Spleen (tissue), 11 donors: ENCODE results near the gene HOMER1. TPM values are rescaled to one million over a fixed set of nuclear protein-coding genes. Genes with fewer than 3 reads are reported as not detected.
"Not testable (repeated sequence)": the region's sequence is repeated elsewhere in the genome, so short reads cannot be mapped to it uniquely, and the experiment has no call there.

Source experiments
- DNase-seq: peaks from one replicate; pipeline ENCODE4 v3.0.0-alpha.2; 2020
- H3K27ac ChIP-seq, 8 donors: fragments of 200-600 bp; sonication (generic) in 7 of 8; 1 replicate in 4 of 8; 2 replicates in 4 of 8; pipeline versions ENCODE4 v1.5.0 to v1.8.0; 2016 to 2021; ENCODE audit warnings: inconsistent platforms in 4 of 8, mild to moderate bottlenecking in 4 of 8, moderate library complexity in 1 of 8
- H3K27me3 ChIP-seq, 7 donors: fragments of 200-600 bp; sonication (generic) in 6 of 7; replicated peaks in 1 of 7; 1 replicate in 4 of 7; 2 replicates in 3 of 7; pipeline versions ENCODE4 v1.5.0 to v1.8.0; 2016 to 2021; ENCODE audit warnings: inconsistent platforms in 3 of 7, mild to moderate bottlenecking in 1 of 7
- H3K36me3 ChIP-seq, 6 donors: fragments of 200-600 bp; sonication (generic) in 5 of 6; 1 replicate in 4 of 6; 2 replicates in 2 of 6; pipeline versions ENCODE4 v1.5.0 to v1.8.0; 2016 to 2021; ENCODE audit warnings: inconsistent platforms in 2 of 6
- H3K4me1 ChIP-seq, 6 donors: fragments of 200-600 bp; sonication (generic) in 5 of 6; 1 replicate in 3 of 6; 2 replicates in 3 of 6; pipeline versions ENCODE4 v1.5.0 to v1.8.0; 2016 to 2021; ENCODE audit warnings: inconsistent platforms in 3 of 6
- H3K4me3 ChIP-seq, 8 donors: fragments of 200-600 bp; sonication (generic) in 7 of 8; 1 replicate in 4 of 8; 2 replicates in 4 of 8; pipeline versions ENCODE4 v1.5.0 to v1.8.0; 2016 to 2021; ENCODE audit warnings: inconsistent platforms in 4 of 8, mild to moderate bottlenecking in 4 of 8, moderate library complexity in 2 of 8
- H3K9me3 ChIP-seq, 8 donors: fragments of 200-600 bp; sonication (generic) in 7 of 8; 1 replicate in 4 of 8; 2 replicates in 4 of 8; pipeline versions ENCODE4 v1.5.0 to v1.8.0; 2016 to 2021; ENCODE audit warnings: inconsistent platforms in 4 of 8
- POLR2A ChIP-seq, 3 donors: fragments of 450-650 bp; IDR thresholded peaks; one replicate each; pipeline ENCODE4 v1.5.1; 2017; ENCODE audit warnings: antibody characterized with exemption in 3 of 3, mild to moderate bottlenecking in 1 of 3
- POLR2AphosphoS5 ChIP-seq, 3 donors: sonication (generic); formaldehyde crosslinking; IDR thresholded peaks; one replicate each; pipeline ENCODE4 v1.5.1; 2017; ENCODE audit warnings: antibody characterized with exemption in 3 of 3
- WGBS, 5 donors: extraction: QIAGEN DNeasy Blood & Tissue Kit in 3 of 5; methylation state at CpG; one replicate each; pipeline versions ENCODE4 v1.1.5 to v1.1.7; 2013 to 2018; 5-methylcytosine and 5-hydroxymethylcytosine counted together
- intact Hi-C: fragments of 100-400 bp; cut with DNase I; formaldehyde crosslinking; loops from one replicate; pipeline ENCODE4 v1.15.0; 2023; ENCODE audit warnings: low total_unique reads
- polyA plus RNA-seq, 3 donors: library from polyadenylated mRNA; stranded (reverse); fragments of 200-250 nt; gene quantifications; one replicate each; pipeline ENCODE4 v1.2.1, GENCODE V29; 2013
- total RNA-seq, 7 donors: library from RNA; depleted of rRNA in 3 of 7; stranded (reverse); fragments of >200 nt in 3 of 7; fragmentation: NEBNext Ultra II Directional in 4 of 7; extraction: Animal tissue kit (Norgen Biotek cat#: 25700) in 4 of 7; gene quantifications; one replicate each; pipeline versions ENCODE4 v1.1.0 to v1.2.1, GENCODE V29; 2016 to 2021
- TF ChIP-seq, protein P1 (sequence below), 11 experiments: fragments of 200-600 bp in 7 of 11; fragments of 450-650 bp in 4 of 11; sonication (generic) in 4 of 11; IDR thresholded peaks in 8 of 11; conservative IDR thresholded peaks in 3 of 11; 1 replicate in 7 of 11; 2 replicates in 4 of 11; pipeline versions ENCODE4 v1.4.0 to v1.8.0; 2016 to 2021; ENCODE audit warnings: antibody characterized with exemption in 11 of 11, inconsistent platforms in 4 of 11, mild to moderate bottlenecking in 1 of 11
- donor health status: healthy with polysubstance abuse.
- donor health status: DM: no; HTN: no; CAD: no; lungs with moderate emphysema.
- donor health status: DM: no; HTN: no; CAD: no.
- donor health status: Bipolar disorder and iron deficiency.
- donor health status: healthy.
- donor health status: DM: no; HTN: no; CAD: no.
- donor health status: DM: yes; HTN: yes; CAD: no.

Gene HOMER1
- total and polyA plus RNA-seq, 10 donors, result 0.39 to 5.2 (median 2.4) TPM

- no peaks in the 10 kb centered on the region for H3K9me3 ChIP-seq
- H3K36me3 ChIP-seq, result no peaks in the 10 kb centered on the region
- DNase-seq, result no peak
- peaks cover 0 to 18% (median 0%) of the 10 kb centered on the region in 7 donors for H3K27me3 ChIP-seq
- no peak overlapping the region for H3K4me3 ChIP-seq
- H3K27ac ChIP-seq, result no peak overlapping the region
- intact Hi-C loops, result no loop called here
- peaks cover 0 to 16% (median 5%) of the 10 kb centered on the region in 6 donors for H3K4me1 ChIP-seq
- no peak for TF ChIP-seq POLR2A (IDR thresholded peaks at IDR 0.05)
- TF ChIP-seq, protein P1, sequence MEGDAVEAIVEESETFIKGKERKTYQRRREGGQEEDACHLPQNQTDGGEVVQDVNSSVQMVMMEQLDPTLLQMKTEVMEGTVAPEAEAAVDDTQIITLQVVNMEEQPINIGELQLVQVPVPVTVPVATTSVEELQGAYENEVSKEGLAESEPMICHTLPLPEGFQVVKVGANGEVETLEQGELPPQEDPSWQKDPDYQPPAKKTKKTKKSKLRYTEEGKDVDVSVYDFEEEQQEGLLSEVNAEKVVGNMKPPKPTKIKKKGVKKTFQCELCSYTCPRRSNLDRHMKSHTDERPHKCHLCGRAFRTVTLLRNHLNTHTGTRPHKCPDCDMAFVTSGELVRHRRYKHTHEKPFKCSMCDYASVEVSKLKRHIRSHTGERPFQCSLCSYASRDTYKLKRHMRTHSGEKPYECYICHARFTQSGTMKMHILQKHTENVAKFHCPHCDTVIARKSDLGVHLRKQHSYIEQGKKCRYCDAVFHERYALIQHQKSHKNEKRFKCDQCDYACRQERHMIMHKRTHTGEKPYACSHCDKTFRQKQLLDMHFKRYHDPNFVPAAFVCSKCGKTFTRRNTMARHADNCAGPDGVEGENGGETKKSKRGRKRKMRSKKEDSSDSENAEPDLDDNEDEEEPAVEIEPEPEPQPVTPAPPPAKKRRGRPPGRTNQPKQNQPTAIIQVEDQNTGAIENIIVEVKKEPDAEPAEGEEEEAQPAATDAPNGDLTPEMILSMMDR (IDR thresholded peaks at IDR 0.05 in 8 of 11, conservative IDR thresholded peaks at IDR 0.05 in 3 of 11), result no peak
- TF ChIP-seq POLR2AphosphoS5 (IDR thresholded peaks at IDR 0.05), result no peak
- WGBS, 5 donors, result 90 to 97% (median 92%) methylated on average over 1 of the region's 1 CpG
Observed at GRCh38 chr5:79518718-79519117, 4.8 kb upstream of the HOMER1 start.

DNA sequence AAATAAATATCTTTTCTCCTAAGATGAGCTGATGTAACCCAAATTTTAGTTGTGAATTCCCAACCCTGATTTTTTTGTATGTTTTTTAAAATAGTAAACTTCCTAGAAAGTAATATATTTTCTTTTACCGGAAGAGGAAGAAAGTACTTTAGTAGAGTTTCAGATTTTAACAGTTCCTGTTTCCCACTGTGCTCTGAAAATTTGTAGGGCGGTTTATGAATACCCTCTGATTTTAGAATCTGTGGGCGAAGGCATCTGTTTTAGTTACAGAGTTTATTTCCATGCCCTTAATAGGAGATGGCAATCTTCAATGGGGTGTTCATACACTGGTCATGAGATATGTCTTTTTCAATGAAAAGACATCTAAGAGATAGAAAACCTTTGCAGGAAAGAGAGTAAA, 3.7 kb upstream of the HOMER1 start:
- H3K4me3 ChIP-seq, result no peak overlapping the region
- no peak for TF ChIP-seq POLR2AphosphoS5 (IDR thresholded peaks at IDR 0.05)
- no peak for TF ChIP-seq POLR2A (IDR thresholded peaks at IDR 0.05)
- TF ChIP-seq, protein P1 (IDR thresholded peaks at IDR 0.05 in 8 of 11, conservative IDR thresholded peaks at IDR 0.05 in 3 of 11), result no peak
- intact Hi-C loops, result no loop called here
- H3K36me3 ChIP-seq, result no peaks in the 10 kb centered on the region
- H3K27ac ChIP-seq, result no peak overlapping the region
- H3K27me3 ChIP-seq, result peaks cover 7 to 28% (median 9%) of the 10 kb centered on the region in 7 donors
- no peaks in the 10 kb centered on the region for H3K9me3 ChIP-seq
- no peak for DNase-seq
- WGBS, 5 donors, result 35 to 49% (median 38%) methylated on average over 3 of the region's 3 CpGs
- peaks cover 7 to 27% (median 14%) of the 10 kb centered on the region in 6 donors for H3K4me1 ChIP-seq

- H3K27ac ChIP-seq, result no peak overlapping the region
- no peak for DNase-seq
- H3K27me3 ChIP-seq, result peaks cover 8 to 29% (median 15%) of the 10 kb centered on the region in 7 donors
- no peaks in the 10 kb centered on the region for H3K36me3 ChIP-seq
- H3K9me3 ChIP-seq, result no peaks in the 10 kb centered on the region
- peaks cover 10 to 33% (median 20%) of the 10 kb centered on the region in 6 donors for H3K4me1 ChIP-seq
- H3K4me3 ChIP-seq, result no peak overlapping the region
- intact Hi-C loops, result no loop called here
- TF ChIP-seq, protein P1 (IDR thresholded peaks at IDR 0.05 in 8 of 11, conservative IDR thresholded peaks at IDR 0.05 in 3 of 11), result no peak
- TF ChIP-seq POLR2A (IDR thresholded peaks at IDR 0.05) (no peak), POLR2AphosphoS5 (IDR thresholded peaks at IDR 0.05) (no peak)
- WGBS, 5 donors, result 46 to 58% (median 51%) methylated on average over 1 of the region's 1 CpG
Observed at GRCh38 chr5:79516986-79517385, 3.1 kb upstream of the HOMER1 start.

DNA sequence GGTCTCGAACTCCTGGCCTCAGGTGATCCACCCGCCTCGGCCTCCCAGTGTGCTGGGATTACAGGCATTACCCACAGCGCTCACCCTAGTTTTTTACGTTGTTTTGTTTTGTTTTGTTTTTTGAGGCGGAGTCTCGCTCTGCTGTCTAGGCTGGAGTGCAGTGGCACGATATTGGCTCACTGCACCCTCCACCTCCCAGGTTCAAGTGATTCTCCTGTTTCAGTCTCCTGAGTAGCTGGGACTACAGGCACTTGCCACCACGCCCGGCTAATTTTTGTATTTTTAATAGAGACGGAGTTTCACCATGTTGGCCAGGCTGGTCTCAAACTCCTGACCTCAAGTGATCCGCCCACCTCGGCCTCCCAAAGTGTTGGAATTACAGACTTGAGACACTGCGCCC, 2.4 kb upstream of the HOMER1 start:
- not testable (repeated sequence) for H3K36me3 ChIP-seq

More for the DNA sequence above, 2.4 kb upstream of the HOMER1 start:
- H3K9me3 ChIP-seq, H3K4me3 ChIP-seq, DNase-seq, intact Hi-C loops, H3K27ac ChIP-seq: not testable (repeated sequence)
- Histone ChIP-seq H3K27me3 (peaks cover 8 to 35% (median 20%) of the 10 kb centered on the region in 7 donors), H3K4me1 (peaks cover 10 to 38% (median 22%) of the 10 kb centered on the region in 6 donors)
- 87 to 97% (median 95%) methylated on average over 14 of the region's 14 CpGs for WGBS, 5 donors
